GM10847 (cell line): ENCODE measurements around the gene SVOPL.

Source experiments
- POLR2A ChIP-seq: IDR thresholded peaks from 2 replicates; pipeline ENCODE4 v1.6.1; 2011; ENCODE audit not compliant: insufficient read length; ENCODE audit errors: extremely low read depth

The SVOPL gene

DNA sequence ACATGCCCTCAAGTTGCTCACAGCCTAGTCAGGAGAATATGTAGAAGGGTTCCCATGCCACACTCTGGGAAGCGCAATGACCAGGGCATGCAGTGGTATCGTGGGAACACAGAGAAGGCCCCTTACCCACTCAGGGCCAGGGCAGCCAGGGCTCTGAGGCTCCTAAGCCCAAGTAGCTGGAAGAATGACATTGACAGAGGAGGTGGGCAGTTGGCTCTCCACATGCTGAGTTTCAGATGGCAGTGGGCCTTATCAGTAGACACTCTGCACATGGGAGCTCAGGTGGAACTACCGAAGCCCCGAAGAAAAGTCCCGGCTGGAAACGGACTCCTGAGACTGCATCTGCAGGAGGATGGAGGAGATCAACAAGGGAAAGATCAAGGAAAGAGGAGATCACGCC is 15.7 kb upstream of the SVOPL start:
- no peak for TF ChIP-seq POLR2A

- no peak for TF ChIP-seq POLR2A
Observed at GRCh38 chr7:138713191-138713590, 12.0 kb upstream of the SVOPL start.

DNA sequence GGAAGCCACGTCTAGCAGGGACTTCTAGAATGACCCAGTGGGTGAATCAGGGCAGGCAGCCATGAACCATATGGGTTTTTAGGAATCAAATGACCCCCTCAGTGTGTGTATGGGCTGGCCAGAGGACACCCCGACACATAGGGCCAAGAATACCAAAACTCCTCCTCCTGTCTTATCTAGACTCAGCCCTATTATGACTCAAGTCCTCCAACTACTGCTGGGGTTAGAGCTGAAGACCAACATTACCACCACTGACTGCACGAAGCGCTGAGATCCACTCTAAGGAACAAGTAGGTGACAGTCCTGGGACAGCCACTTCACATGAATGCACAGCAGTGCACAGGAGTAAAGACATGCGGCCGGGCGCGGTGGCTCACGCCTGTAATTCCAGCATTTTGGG is 11.5 kb upstream of the SVOPL start:
- no peak for TF ChIP-seq POLR2A

GRCh38 chr7:138710536-138711385 is 9.6 kb upstream of the SVOPL start:
- TF ChIP-seq POLR2A: no peak

DNA sequence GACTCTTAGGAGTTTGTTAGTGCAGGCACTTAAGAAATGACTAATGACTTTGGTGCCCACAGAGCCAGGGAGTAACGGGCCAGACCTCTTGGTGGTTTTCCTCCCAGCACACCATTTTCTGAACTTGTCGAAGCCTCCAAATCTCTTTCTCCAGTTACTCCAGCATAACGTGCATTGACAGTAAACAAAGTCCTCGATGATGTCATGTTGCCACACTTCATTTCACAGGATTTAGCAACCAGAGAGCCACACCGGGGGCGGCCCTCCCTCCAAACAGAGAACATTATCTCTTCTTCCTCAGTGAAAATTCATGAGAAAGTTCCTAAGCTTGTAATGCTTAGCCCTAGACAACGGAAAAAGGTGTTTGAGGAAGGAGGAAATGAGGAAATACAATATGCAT is 4.0 kb upstream of the SVOPL start:
- no peak for TF ChIP-seq POLR2A

DNA sequence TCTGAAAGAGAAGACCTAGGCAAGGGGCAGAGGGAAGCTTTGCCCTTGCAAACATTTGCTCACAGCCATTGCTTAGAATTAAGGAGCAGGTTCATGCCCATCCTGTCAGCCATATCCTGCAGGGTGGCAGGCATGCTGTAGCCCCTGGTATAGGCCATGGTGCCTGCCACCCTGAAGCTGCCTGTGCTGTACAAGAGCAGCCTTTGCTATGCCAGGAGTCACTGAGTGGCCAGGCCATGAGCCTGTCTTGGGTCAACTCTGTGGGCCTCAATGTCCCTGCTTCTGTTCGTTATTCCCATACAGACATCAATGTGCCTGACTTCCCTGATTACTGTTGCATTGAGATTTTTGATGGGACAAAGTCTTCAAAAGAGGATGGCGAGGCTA is 368 bp upstream of the SVOPL start:
- TF ChIP-seq POLR2A: no peak

DNA sequence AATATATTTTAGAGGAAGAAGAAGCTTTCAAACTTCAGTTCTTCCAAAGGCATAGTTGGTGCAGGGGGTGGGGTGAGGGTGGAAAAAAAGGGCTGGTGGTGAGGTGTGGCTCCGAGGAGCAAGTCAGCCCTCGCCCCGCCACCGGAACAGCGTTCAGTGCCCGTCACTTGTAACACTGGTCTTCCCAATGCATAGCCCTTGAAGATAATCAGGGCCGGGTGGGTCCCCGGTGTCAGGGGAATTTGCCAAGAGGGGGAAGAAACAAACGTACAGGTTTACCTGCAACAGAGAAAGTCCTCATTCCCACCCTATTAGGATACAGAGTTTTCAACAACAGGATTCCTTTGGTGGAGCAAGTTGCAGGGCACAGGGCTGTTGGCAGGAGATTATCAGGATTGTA is 1.5 kb downstream of the SVOPL start:
- no peak for TF ChIP-seq POLR2A

DNA sequence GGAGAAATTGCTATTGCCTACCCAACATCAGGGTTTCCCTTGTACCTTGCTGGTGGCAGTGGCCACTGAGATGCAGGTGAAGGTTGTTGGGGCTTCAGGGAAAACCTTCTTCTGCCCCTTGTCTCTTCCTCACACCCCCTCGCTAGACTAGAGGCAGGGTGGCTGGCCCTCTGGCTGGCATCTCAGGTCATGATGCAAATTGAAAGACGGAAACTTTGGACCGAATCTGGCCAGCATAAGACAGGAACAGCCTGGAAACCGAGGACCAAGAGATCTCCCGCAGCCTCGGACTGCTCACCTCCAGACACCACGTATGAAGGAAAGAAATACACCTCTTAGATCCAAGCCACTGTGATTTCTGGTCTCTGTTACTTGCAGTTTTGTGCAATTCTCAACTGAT is 2.9 kb downstream of the SVOPL start:
- TF ChIP-seq POLR2A: no peak

DNA sequence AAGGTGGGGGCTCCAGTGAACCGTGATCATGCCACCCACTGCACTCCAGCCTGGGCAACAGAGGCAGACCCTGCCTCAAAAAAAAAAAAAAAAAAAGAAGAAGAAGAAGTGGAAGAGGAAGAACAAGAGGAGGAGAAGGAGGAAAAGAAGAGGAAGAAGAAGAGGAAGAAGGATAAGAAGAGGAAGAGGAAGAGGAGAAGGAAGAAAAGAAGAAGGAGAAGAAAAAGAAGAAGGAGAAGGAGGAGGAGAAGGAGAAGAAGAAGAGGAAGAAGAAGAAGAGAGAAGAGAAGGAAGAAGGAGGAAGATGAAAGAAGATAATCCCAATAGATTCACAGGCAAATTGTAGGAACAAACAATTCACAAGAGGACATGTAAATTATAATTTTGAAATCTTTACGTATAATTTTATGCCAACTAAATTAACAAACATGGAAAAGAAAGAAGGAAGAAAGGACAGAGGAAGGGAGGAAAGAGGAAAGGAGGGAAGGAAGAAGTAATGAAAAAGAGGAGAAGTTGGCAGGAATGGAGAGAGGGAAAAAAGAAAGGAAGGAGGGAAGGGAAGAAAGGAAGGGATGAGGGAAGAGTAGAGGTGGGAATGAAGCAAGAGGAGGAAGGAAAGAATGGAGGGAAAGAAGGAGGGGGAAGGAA is 3.5 kb downstream of the SVOPL start:
- no peak for TF ChIP-seq POLR2A

GRCh38 chr7:138695106-138695505 is 6.1 kb downstream of the SVOPL start:
- no peak for TF ChIP-seq POLR2A

DNA sequence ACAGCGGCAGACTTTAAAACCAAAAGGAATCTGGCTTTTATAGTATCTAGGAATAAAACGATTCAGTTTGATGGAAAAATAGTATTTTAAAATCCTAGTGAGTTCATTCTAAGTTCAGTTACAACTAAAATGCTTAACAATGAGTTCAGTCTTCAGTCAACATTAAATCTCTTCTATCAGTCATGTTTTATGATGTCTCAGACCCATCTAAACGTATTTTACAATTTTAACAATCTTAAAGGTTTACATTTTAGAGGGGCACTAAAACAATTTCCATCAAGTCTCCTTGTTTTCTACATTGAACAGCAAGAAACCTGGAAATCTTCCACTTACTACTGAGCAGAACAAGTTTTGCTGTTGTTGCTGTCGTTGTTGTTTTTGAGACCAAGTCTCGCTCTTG is 10.0 kb downstream of the SVOPL start:
- TF ChIP-seq POLR2A: no peak

GRCh38 chr7:138690495-138690894 is 10.7 kb downstream of the SVOPL start:
- no peak for TF ChIP-seq POLR2A

- TF ChIP-seq POLR2A: no peak
Observed at GRCh38 chr7:138684340-138684739, 16.8 kb downstream of the SVOPL start.

- no peak for TF ChIP-seq POLR2A
Observed at GRCh38 chr7:138679793-138680192, 21.4 kb downstream of the SVOPL start.

DNA sequence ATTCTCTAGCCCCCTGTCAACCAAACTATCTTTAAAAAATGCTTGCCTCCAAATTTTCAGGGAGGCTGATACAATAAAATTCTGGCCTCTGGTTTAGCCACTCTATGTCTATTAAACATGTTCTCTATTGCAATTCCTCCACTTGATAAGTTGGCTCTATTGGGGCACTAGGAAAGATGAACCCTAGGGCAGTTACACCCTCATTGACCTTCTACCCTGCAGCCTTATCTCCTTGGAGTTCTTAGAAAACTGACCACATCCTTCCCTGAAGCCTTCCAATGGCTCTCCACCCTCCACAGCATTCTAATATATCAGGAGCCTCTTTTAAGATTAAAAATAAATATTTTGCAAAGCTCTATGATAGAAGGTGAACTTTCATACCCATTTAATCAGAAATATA is 30.6 kb downstream of the SVOPL start:
- no peak for TF ChIP-seq POLR2A

GRCh38 chr7:138669364-138669763 is 31.8 kb downstream of the SVOPL start:
- no peak for TF ChIP-seq POLR2A

DNA sequence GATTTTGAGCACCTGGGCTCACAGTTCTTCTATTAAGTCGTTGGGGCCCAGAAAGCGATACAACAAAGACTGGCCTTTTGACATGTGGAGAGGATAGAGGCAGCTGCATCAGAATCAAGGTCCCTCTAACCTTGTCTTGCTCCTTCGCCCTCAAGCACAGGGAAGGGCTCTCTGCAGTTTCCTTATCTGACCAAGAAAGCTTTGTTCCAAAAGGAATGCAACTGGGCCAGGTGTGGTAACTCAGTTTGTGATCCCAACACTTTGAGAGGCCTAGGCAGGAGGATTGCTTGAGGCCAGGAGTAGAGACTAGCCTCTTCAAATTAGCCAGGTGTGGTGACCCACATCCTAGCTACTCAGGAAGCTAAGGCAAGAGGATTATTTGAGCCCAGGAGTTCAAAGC is 32.2 kb downstream of the SVOPL start:
- no peak for TF ChIP-seq POLR2A
